GM12878 (cell line): ENCODE measurements around the gene LIMD2. TPM values are rescaled to one million over a fixed set of nuclear protein-coding genes. Genes with fewer than 3 reads are reported as not detected.

ENCODE experiments used
- BACH1 ChIP-seq: fragments of 450-650 bp; IDR thresholded peaks from 2 replicates; pipeline ENCODE4 v1.6.1; 2017; ENCODE audit warnings: mild to moderate bottlenecking, borderline replicate concordance
- BRCA1 ChIP-seq: IDR thresholded peaks from 2 replicates; pipeline ENCODE4 v1.6.1; 2011; ENCODE audit warnings: low read depth, low read length, improper control_type of control experiment
- EED ChIP-seq: sonication (generic); IDR thresholded peaks from 2 replicates; pipeline ENCODE4 v1.6.1; 2016; ENCODE audit warnings: antibody characterized with exemption, low read depth
- FOXK2 ChIP-seq: fragments of 450-650 bp; IDR thresholded peaks from 2 replicates; pipeline ENCODE4 v1.6.1; 2017; ENCODE audit warnings: mild to moderate bottlenecking, moderate library complexity
- HDAC6 ChIP-seq: fragments of 200-600 bp; sonication (generic); IDR thresholded peaks from one replicate; pipeline ENCODE4 v1.8.0; 2017; ENCODE audit warnings: antibody characterized with exemption; ENCODE audit not compliant: unreplicated experiment
- IKZF1 ChIP-seq: fragments of 450-650 bp; conservative IDR thresholded peaks from 2 replicates; pipeline ENCODE4 v1.6.1; 2017; ENCODE audit warnings: antibody characterized with exemption, mild to moderate bottlenecking
- JUND ChIP-seq: IDR thresholded peaks from 2 replicates; pipeline ENCODE4 v1.6.1; 2012; ENCODE audit warnings: low read depth, mild to moderate bottlenecking, low read length, improper control_type of control experiment, moderate library complexity
- LARP7 ChIP-seq: fragments of 450-650 bp; IDR thresholded peaks from 2 replicates; pipeline ENCODE4 v1.6.1; 2017; ENCODE audit warnings: mild to moderate bottlenecking
- MYC ChIP-seq: IDR thresholded peaks from 2 replicates; pipeline ENCODE4 v1.6.1; 2011; ENCODE audit warnings: mild to moderate bottlenecking, low read length, moderate library complexity, inconsistent platforms; ENCODE audit not compliant: insufficient read depth, insufficient replicate concordance, insufficient read length, severe bottlenecking
- NFYA ChIP-seq: IDR thresholded peaks from 2 replicates; pipeline ENCODE4 v1.6.1; 2011; ENCODE audit warnings: low read depth, mild to moderate bottlenecking, low read length, improper control_type of control experiment, borderline replicate concordance
- PML ChIP-seq: IDR thresholded peaks from 2 replicates; pipeline ENCODE4 v1.6.1; 2012; ENCODE audit warnings: low read length, inconsistent platforms
- POLR2AphosphoS2 ChIP-seq: IDR thresholded peaks from 2 replicates; pipeline ENCODE4 v1.6.1; 2011; ENCODE audit warnings: low read depth, mild to moderate bottlenecking, low read length, improper control_type of control experiment, moderate library complexity
- RAD51 ChIP-seq: fragments of 450-650 bp; IDR thresholded peaks from 2 replicates; pipeline ENCODE4 v1.6.1; 2016; ENCODE audit warnings: moderate library complexity, mild to moderate bottlenecking, inconsistent platforms
- SREBF2 ChIP-seq: IDR thresholded peaks from 2 replicates; pipeline ENCODE4 v1.6.1; 2012; ENCODE audit warnings: mild to moderate bottlenecking, low read length
- TCF12 ChIP-seq: IDR thresholded peaks from 2 replicates; pipeline ENCODE4 v1.6.1; 2011; ENCODE audit warnings: low read depth, mild to moderate bottlenecking, low read length
- polyA plus RNA-seq, 11 experiments: library from polyadenylated mRNA; depleted of rRNA in 4 of 11; unstranded in 6 of 11; stranded (reverse) in 5 of 11; fragments of >200 nt; fragmentation: Nextera tagmentation in 4 of 11; fragmentation: Illumina TruSeq in 1 of 11; extraction: Ambion mirVana in 4 of 11; extraction: Trizol in 1 of 11; gene quantifications; 1 replicate in 1 of 11; 2 replicates in 10 of 11; pipeline versions ENCODE4 v1.2.1 to v1.2.3, GENCODE V29; 2011 to 2016; ENCODE audit warnings: inconsistent platforms in 2 of 11, missing spikeins in 2 of 11, low read depth in 1 of 11
- total RNA-seq, 4 experiments: library from RNA; depleted of rRNA in 3 of 4; stranded (reverse); fragments of >200 nt in 3 of 4; fragmentation: Illumina TruSeq in 1 of 4; extraction: Trizol in 1 of 4; gene quantifications; 2 replicates each; pipeline versions ENCODE4 v1.2.1 to v1.2.3, GENCODE V29; 2013 to 2021
- TF ChIP-seq, protein P1 (sequence below): IDR thresholded peaks from 2 replicates; pipeline ENCODE4 v1.6.1; 2012; ENCODE audit warnings: improper control_type of control experiment, low read depth, low read length; ENCODE audit not compliant: insufficient replicate concordance
- TF ChIP-seq, protein P2 (sequence below): fragments of 150-350 bp; IDR thresholded peaks from 2 replicates; pipeline ENCODE4 v1.6.1; 2014; ENCODE audit warnings: mild to moderate bottlenecking, low read depth, low read length
- TF ChIP-seq, protein P3 (sequence below): IDR thresholded peaks from 2 replicates; pipeline ENCODE4 v1.6.1; 2011; ENCODE audit warnings: mild to moderate bottlenecking, low read depth, low read length, moderate library complexity; ENCODE audit not compliant: insufficient replicate concordance

LIMD2 gene
- total and polyA plus RNA-seq, 10 of the 15 experiments (the other 5 are each of a cell fraction or from before 2014, with no cell fraction given), result 1.1 to 339 (median 181) TPM

DNA sequence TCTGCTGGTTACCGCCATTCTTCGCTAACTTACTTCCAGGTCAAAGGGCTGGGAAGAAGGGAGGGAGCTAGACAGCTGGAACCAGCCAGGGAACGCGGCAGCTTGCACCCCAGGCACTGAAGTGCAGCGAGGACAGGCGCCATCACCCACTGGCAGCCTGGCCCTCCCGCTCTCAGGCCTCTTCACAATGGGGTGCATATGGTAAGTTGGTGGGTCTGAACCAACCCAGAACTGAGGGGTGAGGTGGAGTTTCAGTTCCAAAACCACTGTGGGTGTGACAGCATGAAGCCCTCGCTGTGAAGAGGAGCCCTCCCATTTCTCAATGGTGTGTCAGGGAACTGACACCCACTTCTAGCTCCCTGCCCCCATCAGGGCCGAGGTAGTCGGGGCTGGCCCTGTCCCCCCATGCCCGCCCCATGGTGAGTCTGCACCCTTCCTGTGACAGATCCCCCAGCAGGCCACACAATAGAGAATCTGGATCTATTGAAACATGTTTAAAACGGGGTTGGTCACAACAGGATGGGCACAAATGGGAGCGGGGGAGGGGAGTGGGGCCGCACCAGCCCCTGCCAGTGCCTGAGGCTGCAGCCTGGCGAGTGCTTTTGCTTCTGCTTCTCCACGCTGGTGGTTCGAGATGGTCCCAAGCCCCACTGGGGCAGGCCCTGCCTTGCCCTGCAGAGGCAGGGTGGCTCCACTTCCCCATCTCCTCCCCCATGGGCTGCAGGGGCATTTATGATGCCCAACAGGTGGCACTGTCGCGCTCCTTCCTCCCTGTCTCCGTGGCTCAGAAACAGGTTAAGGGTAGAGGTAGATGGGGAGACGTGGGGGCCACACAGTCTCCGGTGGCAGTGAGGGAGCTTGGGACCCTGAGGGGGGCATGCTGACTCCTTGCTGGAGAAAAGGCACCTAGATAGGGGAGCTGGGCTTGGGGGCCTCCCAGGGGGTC lies 2.3 kb downstream of the LIMD2 start (continued):
- TF ChIP-seq MYC (no peak), IKZF1 (peak; percentile 51; the same call in 1 of the 2 replicates), JUND (0 out of 2 replicates have a peak, but pooled peaks have one; percentile 19), LARP7 (peak; percentile 51), EED (peak; percentile 4; the same call in 1 of the 2 replicates), HDAC6 (no peak), NFYA (no peak), SREBF2 (no peak), BRCA1 (no peak), PML (no peak; the same call in 1 of the 2 replicates), TCF12 (no peak), FOXK2 (no peak), RAD51 (no peak), BACH1 (peak; percentile 65), POLR2AphosphoS2 (peak; percentile 90)
- TF ChIP-seq, protein P1, sequence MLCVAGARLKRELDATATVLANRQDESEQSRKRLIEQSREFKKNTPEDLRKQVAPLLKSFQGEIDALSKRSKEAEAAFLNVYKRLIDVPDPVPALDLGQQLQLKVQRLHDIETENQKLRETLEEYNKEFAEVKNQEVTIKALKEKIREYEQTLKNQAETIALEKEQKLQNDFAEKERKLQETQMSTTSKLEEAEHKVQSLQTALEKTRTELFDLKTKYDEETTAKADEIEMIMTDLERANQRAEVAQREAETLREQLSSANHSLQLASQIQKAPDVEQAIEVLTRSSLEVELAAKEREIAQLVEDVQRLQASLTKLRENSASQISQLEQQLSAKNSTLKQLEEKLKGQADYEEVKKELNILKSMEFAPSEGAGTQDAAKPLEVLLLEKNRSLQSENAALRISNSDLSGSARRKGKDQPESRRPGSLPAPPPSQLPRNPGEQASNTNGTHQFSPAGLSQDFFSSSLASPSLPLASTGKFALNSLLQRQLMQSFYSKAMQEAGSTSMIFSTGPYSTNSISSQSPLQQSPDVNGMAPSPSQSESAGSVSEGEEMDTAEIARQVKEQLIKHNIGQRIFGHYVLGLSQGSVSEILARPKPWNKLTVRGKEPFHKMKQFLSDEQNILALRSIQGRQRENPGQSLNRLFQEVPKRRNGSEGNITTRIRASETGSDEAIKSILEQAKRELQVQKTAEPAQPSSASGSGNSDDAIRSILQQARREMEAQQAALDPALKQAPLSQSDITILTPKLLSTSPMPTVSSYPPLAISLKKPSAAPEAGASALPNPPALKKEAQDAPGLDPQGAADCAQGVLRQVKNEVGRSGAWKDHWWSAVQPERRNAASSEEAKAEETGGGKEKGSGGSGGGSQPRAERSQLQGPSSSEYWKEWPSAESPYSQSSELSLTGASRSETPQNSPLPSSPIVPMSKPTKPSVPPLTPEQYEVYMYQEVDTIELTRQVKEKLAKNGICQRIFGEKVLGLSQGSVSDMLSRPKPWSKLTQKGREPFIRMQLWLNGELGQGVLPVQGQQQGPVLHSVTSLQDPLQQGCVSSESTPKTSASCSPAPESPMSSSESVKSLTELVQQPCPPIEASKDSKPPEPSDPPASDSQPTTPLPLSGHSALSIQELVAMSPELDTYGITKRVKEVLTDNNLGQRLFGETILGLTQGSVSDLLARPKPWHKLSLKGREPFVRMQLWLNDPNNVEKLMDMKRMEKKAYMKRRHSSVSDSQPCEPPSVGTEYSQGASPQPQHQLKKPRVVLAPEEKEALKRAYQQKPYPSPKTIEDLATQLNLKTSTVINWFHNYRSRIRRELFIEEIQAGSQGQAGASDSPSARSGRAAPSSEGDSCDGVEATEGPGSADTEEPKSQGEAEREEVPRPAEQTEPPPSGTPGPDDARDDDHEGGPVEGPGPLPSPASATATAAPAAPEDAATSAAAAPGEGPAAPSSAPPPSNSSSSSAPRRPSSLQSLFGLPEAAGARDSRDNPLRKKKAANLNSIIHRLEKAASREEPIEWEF, result no peak
- TF ChIP-seq, protein P2, sequence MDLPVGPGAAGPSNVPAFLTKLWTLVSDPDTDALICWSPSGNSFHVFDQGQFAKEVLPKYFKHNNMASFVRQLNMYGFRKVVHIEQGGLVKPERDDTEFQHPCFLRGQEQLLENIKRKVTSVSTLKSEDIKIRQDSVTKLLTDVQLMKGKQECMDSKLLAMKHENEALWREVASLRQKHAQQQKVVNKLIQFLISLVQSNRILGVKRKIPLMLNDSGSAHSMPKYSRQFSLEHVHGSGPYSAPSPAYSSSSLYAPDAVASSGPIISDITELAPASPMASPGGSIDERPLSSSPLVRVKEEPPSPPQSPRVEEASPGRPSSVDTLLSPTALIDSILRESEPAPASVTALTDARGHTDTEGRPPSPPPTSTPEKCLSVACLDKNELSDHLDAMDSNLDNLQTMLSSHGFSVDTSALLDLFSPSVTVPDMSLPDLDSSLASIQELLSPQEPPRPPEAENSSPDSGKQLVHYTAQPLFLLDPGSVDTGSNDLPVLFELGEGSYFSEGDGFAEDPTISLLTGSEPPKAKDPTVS, result no peak
- TF ChIP-seq, protein P3, sequence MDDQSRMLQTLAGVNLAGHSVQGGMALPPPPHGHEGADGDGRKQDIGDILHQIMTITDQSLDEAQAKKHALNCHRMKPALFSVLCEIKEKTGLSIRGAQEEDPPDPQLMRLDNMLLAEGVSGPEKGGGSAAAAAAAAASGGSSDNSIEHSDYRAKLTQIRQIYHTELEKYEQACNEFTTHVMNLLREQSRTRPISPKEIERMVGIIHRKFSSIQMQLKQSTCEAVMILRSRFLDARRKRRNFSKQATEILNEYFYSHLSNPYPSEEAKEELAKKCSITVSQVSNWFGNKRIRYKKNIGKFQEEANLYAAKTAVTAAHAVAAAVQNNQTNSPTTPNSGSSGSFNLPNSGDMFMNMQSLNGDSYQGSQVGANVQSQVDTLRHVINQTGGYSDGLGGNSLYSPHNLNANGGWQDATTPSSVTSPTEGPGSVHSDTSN, result no peak
